GM19238 (cell line): ENCODE measurements around the gene ABI1.

ENCODE experiments used
- DNase-seq: peaks from one replicate; pipeline ENCODE4 v3.0.0; 2011; ENCODE audit warnings: low spot score; ENCODE audit not compliant: insufficient read length

ABI1 gene

DNA sequence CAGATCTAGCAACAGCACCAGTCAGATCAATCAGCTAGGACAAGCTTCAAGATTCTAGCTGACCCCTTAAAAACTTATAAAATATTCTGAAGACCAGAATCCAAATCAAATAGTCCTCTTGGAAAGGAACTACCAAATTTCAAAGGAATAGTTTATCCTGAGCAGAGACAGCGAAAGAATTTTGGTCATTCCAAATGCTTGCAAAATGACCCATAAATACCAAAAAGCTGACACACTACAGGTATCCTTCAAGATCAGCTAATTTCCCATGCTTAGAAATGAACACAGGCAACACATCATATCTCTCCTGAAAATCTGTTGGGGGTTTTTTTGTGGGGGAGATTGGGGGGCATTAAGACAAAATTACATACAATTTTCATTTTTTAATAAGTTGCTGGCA is 84.5 kb downstream of the ABI1 start:
- no peak for DNase-seq

DNA sequence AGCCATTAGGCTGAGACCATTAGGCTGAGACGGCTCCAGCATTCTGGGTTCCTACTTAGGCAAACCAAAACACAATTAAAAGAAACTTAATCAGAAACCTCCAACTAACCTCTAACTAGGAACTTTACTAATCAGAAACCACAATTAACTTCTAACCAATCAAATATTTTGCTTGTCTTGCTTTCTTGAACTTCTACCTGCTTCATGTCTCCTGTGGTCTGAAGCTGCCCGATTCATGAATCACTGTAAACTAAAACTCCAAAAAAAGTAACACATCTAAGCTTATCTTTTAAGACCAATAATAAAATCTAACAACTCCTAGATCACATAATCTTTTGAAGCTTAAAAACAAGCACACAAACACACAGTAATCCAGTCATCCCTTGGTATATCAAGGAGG is 87.1 kb downstream of the ABI1 start:
- no peak for DNase-seq

DNA sequence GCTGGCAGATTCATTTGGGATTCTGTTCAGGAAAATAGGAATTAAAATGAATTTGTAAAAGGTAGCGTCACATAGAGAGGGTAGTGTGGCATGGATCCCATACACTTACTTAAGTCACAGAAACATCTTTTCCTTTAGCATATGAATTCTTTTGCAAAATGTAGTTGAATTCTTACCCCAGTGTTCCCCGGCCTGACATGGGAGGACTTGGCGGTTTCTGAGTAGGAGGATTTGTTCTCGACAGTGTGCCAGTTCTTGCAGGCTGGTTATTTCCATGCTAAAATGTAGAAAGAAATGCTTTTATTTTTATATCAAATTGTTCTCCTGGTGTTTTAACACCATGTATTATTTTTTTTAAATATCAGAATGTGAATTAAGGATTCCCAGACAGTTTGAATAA is 90.7 kb downstream of the ABI1 start:
- DNase-seq, result no peak

DNA sequence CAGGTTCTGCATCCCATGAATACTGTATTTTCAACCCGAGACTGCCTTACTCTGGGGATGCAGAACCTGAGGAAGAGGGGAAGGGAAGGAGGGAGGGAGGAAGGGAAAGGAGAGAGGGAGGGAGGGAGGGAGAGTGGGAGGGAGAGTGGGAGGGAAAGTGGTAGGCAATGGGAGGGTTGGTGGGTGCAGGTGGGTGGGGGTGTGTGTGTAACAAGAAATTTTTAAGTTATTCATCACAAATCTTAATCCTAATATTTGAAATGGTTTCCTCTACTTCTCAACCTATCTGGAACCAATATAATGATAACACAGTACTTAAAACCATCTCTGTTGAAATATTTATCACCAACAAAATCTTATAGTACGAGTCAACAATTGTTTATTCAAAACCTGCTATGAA is 95.2 kb downstream of the ABI1 start:
- DNase-seq, result no peak

DNA sequence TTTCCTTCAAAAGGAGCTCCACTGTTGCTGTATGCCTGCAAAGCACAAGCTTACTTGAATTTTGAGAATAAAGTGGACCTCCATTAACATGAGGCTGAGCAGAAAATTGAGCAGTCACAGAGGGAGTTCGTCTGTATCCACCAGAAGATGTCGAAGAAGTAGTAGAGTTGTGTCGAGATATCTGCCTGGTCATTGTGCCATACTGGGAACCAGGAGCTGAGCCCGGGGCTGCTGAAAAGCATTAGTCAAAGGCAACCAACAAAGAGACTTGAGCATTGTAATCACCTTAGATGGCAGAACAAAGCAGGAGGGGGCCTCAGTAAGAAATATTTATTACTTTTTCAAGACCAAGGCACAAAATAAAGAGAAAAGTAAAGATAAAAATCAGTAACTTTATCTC is 101.8 kb downstream of the ABI1 start:
- no peak for DNase-seq

DNA sequence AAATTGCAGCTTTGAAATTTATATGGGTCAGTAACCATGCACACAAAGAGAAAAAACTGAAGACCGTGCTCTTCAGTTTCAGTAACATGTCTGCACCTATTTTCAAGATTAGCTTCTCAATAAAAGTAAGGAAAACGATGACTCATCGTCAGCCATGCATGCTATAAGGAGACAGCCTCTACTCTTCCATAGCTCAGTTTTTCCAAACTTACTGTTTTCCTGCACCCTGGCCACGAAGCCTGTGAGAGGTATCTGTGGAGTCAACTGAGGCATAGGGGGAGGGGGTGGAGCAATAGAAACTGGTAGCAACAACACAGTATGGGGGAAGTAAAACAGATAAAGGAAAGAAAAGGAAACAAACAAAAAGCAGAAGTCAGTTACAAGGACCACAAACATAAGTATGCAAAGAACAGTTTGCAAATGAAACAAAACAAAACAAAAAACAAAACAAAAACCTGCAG is 105.3 kb downstream of the ABI1 start:
- no peak for DNase-seq

DNA sequence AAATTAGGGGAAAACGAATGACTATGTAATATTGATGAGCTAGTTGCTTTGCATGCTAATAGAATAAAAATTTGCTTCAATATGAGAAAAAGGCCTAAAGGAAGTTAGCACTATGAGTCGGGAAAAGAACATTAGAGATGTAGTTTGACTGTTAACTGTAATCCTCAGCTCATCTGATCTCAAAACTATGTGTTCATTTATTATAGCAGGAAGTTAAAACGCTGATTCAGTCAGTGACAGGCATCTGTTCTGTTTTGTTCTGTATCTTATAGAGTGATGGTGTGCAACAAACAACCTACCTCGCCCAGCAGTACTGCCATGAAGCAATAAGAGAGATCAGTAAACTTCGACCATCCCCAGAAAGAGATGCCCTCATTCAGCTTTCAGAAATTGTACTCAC is 114.7 kb downstream of the ABI1 start:
- no peak for DNase-seq

DNA sequence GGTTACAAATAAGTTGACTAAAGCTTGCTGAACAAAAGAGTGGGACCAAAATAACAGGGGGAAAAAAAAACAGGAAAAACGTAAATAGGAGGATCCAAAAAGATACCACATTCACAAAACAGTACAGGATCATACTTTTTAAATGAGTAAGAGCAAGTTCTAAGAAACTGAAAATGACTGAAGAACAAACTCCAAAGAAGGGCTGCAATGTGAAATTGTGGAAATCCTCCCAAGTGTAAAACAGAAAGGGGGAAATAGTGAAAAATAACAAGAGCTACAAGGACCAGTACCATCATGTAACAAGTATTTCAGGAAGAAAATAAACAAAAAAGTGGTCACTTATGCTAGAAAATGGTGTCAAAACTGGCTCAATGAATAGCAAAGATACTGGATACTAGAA is 116.9 kb downstream of the ABI1 start:
- DNase-seq, result no peak

DNA sequence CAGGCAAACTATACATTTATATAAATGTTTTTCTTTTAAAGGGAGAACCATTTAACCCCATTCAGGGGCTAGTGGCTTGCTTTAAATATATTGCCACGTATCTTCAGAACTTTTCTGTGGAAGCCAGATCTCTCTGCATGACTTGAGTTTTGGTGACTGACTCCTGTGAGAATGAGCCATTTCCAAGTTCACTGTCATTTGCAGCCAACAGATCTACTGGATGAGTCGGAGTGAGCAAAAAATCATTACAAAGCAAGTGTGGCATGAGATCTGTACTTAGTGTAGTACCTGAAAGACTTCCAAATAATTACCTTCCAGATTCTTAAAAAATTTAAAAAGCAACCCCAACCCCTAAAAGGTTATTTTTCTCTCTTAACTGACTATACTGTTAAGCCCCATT is 117.7 kb downstream of the ABI1 start:
- no peak for DNase-seq

DNA sequence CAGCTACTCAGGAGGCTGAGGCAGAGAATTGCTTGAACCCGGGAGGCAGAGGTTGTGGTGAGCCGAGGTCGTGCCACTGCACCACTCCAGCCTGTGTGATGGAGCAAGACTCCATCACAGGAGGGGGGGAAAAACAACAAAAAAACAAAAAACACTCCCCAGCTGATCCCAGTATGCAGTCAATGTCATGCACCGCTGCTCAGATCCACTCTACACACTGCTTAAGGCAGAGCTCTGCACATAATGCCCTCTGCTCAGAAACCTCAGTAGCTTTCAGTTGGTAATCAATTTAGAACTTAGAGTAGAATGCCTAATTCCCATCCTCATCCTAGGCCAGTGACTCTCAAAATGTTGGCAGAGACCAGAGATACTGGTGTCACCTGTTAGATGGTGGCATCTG is 119.4 kb downstream of the ABI1 start:
- DNase-seq, result no peak

DNA sequence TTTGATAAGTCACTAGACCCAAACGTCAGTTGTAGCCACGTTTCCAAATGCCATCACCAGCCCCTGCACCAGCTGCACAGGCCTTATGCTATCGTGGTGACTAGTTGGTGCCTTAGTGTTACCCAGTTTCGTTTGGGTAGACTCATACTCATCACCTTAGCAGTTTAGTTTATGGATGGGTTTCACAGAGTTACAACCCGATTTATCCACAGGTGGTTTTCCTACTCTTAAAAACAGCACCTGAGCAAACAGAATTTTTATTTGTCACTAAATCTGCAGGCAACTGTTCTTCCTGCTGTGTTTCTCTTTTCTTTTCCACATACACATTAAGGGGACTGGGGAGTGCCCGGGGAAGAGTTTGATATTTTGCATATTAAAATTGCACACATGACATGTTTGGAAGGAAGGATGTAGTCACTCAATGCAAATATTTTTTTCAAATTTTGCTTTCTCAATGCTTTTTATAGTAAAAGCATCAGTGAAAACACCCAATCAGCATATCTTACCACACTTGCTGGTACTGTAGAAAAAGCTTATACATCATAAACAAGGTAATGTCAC is 121.6 kb downstream of the ABI1 start:
- no peak for DNase-seq

DNA sequence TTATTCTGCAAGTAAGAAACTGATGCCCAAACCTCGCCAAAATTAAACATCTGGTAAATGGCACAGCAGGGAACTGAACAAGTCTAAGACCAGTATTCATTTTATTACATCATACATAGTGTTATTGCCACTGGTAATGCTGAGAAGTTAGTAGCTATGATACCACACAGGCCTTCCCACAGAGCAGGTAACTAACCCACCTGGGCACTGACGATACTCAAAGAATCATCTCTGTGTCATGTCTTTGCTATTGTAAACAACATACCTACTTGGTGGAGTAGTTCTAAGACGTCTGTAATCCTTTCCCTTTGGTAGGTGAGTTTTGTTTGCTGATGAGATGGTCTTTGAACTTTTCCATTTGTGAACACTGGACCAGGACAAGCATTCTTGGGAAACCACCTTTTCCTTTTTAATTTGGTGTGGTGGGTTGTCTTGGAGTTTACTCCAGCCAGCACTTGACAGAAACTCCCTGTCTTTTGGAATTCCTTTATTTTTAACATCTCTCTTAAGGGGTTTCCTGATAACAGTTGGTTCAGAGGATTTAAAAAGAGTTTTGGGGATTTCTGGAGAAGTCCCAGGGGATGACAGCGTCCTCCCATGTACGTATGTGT is 122.4 kb downstream of the ABI1 start:
- DNase-seq, result no peak

DNA sequence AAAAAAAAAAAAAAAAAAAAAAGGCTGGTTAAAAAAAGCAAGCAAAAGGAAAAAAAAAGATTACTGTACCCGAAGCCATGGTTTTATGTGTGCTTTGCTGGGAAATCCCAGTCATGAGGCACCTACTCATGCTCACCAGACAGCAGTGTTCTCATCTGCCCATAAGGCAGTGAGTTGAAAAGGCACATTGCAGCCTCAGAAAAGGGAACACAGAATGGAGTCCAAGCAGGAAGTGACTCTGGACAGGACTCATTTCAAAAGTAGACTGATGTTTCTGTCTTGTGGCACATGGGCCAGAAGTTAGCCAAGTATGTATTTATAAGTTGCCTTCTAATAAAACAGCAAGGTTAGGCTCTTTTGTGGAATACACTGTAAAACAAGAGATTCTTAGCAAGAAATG is 123.0 kb downstream of the ABI1 start:
- peak; percentile 58 for DNase-seq

DNA sequence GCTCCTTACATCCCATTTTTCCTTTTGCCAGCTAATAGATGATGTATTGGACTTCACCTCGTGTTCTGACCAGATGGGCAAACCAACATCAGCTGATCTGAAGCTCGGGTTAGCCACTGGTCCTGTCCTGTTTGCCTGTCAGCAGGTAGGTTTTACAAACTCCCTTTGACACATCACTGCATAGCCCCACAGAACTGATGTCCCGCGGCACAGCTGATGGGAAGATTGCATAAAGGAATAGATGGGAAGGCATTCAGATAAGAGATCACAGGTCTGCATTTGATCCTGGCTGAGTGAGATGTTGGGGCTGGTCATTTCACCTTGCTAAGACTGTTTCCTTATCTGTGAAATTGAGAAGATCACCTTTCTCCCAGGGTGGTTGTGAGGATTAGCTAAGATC is 125.3 kb downstream of the ABI1 start:
- no peak for DNase-seq

DNA sequence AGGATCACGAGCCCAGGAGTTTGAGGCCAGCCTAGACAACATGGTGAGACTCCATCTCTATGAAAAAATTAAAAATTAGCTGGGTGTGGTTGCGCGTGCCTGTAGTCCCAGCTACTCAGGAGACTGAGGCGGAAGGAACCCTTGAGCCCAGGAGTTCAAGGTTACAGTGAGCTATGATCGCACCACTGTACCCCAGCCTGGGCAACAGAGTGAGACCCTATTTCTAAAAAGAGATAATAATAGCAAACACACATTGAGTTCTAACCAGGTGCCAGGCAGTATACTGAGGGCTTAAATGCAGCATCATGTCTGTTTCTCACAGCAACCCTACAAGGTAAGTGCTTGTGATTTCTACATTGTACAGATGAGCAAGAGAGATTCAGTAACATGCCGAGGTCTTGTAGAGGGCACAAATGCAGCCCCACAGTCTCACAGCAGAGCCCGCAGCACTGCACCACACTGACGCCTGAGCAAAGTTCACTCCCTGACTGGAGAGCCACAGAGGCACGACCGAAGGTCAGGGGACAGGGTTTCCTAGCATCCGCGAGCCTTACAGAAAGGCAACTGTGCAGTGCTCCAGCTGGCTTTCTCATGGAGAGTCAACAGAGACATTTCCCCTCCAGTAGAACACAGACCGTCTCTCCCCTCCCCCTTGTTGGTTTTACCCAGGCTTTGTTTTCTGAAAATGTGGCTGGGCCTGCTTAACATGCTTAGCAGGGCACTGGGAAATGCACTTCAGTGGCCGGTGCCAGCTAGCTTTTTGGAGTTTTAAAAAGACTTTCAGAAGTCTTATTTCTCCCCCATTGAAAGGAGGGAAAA is 126.8 kb downstream of the ABI1 start:
- no peak for DNase-seq

DNA sequence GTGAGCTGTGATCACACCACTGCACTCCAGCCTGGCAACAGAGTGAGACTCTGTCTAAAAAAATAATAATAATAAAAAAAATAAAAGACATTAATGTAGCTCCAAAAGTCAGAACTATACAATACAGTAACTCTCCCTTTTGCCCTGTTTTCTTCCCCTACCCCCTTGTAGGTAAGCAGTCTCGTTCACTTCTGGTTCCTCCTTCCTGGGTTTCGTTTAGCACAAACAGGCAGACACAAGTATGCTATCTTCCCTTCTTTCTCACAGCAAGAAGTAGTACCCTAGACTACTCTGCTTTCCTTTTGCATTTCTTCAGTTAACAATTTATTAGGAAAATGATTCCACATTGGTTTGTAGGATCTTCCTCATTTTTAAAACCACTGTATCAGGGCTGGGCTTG is 130.2 kb downstream of the ABI1 start:
- no peak for DNase-seq

DNA sequence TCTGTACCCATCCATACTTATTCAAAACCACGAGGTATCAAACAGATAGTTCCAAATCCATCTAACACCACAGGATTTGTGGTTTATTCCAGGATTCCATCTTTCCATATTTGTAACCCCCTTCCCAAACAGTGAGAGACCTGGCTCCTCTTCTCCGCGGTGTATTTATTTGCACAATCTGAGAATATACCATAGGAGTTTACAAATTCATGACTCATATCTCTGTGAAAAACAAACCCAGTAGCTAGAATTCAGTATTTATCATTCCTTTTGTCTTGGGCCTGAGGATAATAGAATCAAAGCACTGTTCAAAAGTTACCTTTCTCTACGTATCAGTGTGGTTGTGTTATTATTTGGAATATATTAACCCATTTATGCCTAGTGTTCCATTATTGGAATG is 131.4 kb downstream of the ABI1 start:
- no peak for DNase-seq

DNA sequence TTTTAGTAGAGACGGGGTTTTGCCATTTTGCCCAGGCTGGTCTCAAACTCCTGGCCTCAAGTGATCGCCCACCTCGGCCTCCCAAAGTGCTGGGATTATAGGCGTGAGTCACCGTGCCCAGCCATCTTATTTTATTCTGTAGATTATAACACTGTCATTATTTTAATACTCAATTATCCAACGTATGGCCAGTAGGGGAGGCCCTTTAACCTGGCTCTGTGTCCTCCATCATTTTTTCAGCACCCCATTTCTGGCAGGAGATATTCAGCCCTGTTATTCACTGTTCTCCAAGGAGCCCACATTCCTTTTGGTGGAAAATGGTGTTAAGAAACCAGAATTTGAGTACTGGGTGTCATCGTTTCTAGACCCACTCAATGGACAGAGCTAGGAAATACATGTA is 131.8 kb downstream of the ABI1 start:
- DNase-seq, result no peak

DNA sequence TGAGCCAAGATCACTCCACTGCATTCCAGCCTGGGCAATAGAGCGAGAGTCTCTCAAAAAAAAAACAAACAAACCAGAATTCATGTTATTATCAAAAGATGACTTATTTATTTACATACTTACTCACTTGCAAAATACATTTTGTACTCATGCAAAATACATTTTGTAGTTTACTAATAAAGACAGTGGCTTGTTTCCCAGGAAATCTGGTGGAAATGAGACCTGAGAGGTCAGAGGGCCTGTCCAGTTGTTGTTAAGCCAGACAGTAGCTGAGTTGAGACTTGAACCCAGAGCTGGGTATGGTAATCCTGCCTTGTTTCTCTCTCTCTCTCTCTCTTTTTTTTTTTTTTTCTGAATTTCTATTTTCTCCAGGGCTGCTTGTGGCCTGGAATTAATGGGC is 133.8 kb downstream of the ABI1 start:
- DNase-seq, result no peak

DNA sequence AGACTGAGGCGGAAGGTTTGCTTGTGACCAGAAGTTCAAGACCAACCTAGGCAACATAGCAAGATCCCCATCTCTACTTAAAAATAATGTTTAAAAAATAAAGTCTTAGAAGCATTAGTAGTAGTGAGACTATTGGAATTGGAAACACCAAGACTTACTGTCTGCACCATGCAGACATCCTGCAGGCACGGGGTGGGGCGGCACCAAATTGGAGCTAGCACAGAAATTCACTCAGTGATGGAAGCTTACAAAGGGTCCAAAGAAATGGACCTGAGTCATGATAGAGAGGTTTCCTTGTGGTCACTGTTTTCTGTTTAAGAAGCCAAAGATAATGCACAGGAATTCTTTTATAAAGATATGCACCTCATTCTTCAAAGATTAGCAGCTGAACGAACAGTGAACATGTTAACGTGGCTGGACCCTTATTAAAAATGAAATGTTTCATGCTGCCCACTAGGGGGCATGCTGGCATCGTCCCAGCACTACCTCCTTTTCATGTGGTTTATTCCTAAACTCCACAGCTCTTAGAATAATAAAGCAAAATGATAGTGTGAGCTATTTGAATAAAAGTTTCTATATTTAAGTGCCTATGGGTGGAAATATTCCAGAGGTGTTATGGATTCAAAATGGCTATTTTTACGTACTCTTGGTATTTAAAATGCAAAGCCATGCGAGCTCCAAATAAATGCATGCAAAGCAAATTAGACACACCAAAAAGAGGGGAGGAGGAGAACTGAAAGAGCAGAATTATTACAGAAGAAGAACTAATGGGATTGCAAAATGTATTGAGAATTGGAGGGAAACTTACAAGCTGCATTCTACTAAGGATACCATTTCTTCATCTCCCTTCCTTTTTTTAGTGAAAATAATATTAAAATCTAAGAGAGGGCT is 134.7 kb downstream of the ABI1 start:
- no peak for DNase-seq

DNA sequence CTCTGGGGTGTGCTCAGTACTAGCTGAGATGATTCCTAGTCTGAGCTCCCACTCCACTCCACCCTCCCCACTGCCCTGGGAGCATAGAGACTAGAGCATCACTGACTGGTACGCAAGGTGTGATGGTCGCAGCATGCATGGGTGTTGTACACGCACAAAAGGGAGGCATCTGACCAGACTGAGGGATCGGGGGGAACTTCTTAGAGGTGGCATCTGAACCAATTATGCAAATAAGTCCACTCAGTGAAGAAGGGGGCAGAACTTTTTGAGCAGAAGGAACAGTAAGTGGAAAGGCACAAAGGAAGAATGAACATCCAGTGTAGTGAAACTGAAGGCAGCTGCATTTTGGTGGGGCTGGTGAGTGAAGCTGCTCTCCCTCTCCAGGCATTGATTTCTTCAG is 137.7 kb downstream of the ABI1 start:
- no peak for DNase-seq

DNA sequence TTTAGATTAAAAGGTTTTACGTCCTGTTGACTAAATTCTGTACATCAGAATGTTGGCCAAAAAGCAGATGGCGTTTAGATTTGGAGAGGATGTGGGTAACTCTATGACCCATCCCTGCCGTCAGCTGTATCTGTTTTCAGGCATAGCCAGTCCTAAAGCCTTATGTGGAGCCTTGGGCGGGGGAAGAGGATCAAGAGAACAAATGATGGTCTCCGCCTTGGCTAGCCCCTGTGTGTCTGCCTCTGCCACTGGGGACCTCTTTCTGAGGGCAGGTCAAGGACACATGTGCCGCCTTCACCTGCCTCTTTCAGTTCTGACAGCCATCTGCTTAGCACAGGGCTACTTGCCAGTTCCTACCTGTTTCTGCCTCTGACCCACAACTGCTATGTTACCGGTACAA is 139.2 kb downstream of the ABI1 start:
- no peak for DNase-seq
